C4-2B (cell line): ENCODE data around the gene DCTN3.

Source experiments
- H3K27ac ChIP-seq: fragments of 450-650 bp; 2 replicates; pipeline ENCODE4 v1.5.1; 2017
- ZFX ChIP-seq: fragments of 450-650 bp; IDR thresholded peaks from 2 replicates; pipeline ENCODE4 v1.6.1; 2017
- TF ChIP-seq, protein P1 (sequence below): fragments of 450-650 bp; conservative IDR thresholded peaks from 2 replicates; pipeline ENCODE4 v1.5.1; 2017; ENCODE audit warnings: mild to moderate bottlenecking

The DCTN3 gene

DNA sequence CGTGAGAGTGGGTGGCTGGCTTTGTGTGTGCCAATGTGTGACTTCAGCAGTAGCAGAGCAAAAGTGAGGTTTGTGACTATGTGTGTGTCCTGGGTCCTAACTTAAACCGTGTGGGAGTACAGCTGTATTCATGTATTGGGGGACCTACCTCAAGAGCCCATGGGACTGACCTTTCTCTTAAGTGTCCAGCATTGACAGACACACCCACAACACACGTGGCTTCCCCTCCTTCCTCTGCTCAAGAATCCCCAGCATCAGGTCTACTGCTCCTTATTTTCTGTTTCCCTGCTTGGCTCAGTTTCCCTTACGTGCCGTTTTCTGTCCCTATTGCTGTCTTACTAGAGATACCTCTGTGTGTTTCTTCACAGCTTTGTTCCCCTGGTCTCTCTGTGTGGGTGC lies 32.3 kb upstream of the DCTN3 start:
- TF ChIP-seq, protein P1, sequence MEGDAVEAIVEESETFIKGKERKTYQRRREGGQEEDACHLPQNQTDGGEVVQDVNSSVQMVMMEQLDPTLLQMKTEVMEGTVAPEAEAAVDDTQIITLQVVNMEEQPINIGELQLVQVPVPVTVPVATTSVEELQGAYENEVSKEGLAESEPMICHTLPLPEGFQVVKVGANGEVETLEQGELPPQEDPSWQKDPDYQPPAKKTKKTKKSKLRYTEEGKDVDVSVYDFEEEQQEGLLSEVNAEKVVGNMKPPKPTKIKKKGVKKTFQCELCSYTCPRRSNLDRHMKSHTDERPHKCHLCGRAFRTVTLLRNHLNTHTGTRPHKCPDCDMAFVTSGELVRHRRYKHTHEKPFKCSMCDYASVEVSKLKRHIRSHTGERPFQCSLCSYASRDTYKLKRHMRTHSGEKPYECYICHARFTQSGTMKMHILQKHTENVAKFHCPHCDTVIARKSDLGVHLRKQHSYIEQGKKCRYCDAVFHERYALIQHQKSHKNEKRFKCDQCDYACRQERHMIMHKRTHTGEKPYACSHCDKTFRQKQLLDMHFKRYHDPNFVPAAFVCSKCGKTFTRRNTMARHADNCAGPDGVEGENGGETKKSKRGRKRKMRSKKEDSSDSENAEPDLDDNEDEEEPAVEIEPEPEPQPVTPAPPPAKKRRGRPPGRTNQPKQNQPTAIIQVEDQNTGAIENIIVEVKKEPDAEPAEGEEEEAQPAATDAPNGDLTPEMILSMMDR: no peak
- TF ChIP-seq ZFX: no peak
- H3K27ac ChIP-seq: peak overlapping the region; percentile 71

DNA sequence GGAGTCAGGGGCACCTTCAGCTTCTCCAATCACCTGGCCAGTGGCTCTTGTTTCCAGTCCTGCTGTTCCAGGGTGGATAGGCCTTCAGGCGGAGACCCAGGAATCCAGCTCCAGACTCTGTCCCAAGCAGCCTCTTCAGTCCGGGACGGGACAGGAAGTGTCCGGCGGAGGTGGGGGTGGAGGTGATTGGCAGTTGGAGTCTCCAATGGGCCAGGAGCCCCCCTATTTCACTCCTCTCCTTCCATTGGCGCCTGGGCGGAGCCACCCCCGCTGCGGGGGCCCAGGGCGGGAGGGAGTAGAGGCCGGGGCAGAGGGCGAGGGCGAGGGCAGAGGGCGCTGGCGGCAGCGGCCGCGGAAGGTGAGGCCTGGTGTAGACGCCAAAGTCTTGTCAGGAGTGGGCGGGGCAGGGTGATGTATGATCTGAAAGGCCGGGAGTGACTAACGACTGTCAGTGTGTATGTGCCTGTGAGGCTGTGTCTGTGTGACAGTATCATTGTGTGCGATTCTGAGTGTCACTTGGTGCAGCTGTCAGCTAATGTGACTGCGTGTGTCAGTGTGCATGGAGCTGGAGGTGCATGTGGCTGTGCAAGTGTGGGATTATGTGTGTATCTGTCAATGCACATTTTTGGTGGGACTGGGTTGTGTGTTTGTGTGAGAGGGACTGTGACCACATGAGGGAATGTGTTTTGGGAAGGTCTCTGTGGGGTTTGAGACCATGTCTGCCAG lies 31.7 kb upstream of the DCTN3 start, which contains the start of gene IL11RA:
Gene IL11RA (plus strand): TSS at position 310 of the 726 bp plus-strand sequence. CDS start 3,033 bp downstream, outside the sequence.
- peak within 1 kb of the TSS; percentile 71 for H3K27ac ChIP-seq
- TF ChIP-seq, protein P1: no peak
- no peak for TF ChIP-seq ZFX

DNA sequence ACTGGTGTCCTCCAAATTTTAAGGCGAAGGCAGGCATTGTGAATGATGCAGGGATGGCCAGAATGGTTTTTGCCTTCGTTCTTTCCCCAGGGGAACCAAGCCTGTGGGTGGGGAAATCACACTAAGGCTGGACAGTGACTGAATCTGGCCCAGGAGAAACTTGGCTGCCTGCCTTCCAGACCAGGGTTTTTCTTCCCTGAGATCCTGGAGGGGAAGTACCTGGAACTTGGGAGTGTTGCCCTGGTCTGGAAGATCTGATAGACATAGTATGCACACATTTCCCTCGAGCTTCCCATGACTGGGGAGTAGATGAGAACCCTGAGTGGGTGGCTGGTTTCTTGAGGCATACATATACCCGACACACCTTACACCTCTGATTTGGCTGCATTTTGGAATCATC lies 31.0 kb upstream of the DCTN3 start:
- TF ChIP-seq ZFX: no peak
- TF ChIP-seq, protein P1: no peak
- peak overlapping the region; percentile 71 for H3K27ac ChIP-seq

DNA sequence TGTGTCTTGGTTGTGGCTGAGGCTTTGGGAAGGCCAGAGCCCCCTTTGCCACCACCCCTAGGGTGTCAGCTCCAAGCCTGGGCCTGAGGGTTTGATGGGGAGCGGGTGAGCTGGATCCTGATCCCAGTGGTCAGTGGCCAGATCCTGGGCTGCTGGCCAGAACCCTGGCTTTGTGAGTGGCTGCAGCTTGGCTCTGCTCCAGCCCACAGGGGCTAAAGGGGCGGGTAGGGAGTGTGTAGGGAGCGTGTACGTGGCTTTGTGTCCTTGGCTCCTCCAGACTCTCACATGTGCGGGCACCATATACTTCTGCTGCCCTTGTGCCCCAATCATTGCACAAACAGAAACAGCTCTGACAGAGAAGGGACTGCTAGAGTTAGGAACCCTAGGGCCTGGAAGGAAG lies 30.5 kb upstream of the DCTN3 start:
- TF ChIP-seq ZFX: no peak
- TF ChIP-seq, protein P1: no peak
- H3K27ac ChIP-seq: peak overlapping the region; percentile 71

DNA sequence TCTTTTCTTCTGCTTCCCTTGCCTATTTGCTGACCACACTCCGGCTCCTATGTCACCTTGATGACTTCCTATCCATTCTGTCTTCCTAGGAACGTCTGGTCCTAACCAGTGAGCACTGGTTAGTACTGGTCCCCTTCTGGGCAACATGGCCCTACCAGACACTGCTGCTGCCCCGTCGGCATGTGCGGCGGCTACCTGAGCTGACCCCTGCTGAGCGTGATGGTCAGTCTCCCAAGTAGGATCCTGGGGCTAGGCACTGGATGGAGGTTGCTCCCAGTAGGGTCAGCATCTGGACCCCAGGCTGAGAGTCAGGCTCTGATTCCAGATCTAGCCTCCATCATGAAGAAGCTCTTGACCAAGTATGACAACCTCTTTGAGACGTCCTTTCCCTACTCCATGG lies 28.4 kb upstream of the DCTN3 start:
- TF ChIP-seq, protein P1: no peak
- no peak for TF ChIP-seq ZFX
- H3K27ac ChIP-seq: no peak overlapping the region

DNA sequence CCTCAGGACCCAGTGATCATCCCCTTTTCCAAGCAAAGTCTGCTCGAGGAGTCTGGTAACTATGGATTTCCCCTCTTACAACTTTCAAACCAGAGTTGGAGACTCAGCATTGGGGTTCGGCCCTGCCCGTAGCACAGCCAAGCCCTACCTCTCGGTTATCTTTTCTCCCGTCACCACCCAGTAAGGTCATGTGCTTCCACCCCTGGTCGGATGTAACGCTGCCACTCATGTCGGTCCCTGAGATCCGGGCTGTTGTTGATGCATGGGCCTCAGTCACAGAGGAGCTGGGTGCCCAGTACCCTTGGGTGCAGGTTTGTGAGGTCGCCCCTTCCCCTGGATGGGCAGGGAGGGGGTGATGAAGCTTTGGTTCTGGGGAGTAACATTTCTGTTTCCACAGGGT lies 27.4 kb upstream of the DCTN3 start:
- TF ChIP-seq ZFX: no peak
- TF ChIP-seq, protein P1: no peak
- peak overlapping the region; percentile 86 for H3K27ac ChIP-seq

DNA sequence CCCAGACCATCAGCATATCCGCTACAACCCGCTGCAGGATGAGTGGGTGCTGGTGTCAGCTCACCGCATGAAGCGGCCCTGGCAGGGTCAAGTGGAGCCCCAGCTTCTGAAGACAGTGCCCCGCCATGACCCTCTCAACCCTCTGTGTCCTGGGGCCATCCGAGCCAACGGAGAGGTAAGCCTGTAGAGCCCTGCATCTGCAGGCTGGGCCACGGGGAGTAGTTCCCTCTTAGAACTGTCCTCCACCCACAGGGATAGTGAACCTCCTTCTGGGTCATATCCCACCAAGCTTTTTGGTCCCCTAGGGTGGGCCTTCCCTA lies 26.7 kb upstream of the DCTN3 start:
- TF ChIP-seq, protein P1: no peak; the same call in 1 of the 2 replicates
- no peak; the same call in 1 of the 2 replicates for TF ChIP-seq ZFX
- H3K27ac ChIP-seq: peak overlapping the region; percentile 86
